HG02571 (cell line): ENCODE results near the gene PRSS56.
"Not testable (repeated sequence)": the region's sequence is repeated elsewhere in the genome, so short reads cannot be mapped to it uniquely, and the experiment has no call there.

Experiments
- ATAC-seq: cut with Tn5 transposase; IDR thresholded peaks from one replicate; pipeline ENCODE4 v1.9.1; 2021; ENCODE audit warnings: mild to moderate bottlenecking, moderate library complexity; ENCODE audit not compliant: unreplicated experiment

The PRSS56 gene

DNA sequence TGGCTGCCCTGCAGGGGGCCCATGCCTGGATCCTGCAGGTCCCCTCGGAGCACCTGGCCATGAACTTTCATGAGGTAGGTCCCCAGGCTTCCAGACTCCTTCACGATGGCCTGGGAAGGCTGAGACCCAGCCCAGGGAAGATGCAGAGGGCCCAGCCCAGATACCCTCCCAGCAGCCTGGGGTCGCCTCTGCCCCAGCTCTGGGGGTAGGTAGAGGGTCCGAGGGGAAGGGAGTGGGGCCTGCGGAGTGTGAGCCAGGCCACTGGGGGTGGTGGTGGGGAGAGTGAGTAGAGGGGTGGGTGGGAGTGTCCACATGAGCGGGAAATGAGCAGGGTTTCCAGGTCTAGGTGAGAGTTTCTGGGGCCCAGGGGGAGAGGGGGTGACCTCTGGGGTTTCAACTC is 4.6 kb downstream of the PRSS56 start:
- ATAC-seq, result no peak

DNA sequence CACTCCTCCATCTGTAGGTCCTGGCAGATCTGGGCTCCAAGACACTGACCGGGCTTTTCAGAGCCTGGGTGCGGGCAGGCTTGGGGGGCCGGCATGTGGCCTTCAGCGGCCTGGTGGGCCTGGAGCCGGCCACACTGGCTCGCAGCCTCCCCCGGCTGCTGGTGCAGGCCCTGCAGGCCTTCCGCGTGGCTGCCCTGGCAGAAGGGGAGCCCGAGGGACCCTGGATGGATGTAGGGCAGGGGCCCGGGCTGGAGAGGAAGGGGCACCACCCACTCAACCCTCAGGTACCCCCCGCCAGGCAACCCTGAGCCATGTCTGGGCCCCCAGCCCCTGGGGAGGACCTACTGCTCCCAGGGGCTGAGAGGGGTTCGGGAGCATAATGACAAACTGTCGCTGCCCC is 5.0 kb downstream of the PRSS56 start:
- ATAC-seq, result no peak

DNA sequence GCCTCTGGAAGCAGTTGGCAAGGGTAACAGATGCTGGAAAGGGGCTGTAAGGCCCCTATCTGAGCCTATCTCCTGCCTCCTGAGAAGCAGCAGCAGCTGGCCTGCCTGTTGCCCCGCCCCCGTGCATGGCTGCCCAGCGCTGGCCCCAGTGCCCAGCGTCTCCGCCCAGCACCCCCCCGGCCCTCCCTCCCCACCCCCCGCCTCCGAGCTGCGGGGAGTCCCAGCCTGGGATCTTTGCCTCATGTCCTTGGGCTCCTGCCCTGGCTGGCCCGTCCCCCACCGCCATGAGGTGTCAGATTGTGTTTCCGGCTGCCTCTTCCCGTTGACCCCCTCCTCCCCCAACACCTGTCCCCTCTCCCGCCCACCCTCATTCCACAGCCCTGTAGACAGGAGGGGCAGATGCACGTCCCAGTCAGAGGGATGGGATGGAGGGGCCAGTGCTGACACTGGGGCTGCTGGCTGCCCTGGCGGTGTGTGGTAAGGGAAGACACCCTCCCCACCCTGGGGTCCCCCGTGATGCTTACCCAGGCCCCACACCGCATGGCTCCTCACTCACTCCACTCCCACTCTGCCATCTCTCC is 5.7 kb downstream of the PRSS56 start, which contains the start of gene CHRND:
Gene CHRND (plus strand): TSS at position 370 of the 581 bp plus-strand sequence. CDS start 56 bp downstream, at position 426.
- ATAC-seq, result no peak

DNA sequence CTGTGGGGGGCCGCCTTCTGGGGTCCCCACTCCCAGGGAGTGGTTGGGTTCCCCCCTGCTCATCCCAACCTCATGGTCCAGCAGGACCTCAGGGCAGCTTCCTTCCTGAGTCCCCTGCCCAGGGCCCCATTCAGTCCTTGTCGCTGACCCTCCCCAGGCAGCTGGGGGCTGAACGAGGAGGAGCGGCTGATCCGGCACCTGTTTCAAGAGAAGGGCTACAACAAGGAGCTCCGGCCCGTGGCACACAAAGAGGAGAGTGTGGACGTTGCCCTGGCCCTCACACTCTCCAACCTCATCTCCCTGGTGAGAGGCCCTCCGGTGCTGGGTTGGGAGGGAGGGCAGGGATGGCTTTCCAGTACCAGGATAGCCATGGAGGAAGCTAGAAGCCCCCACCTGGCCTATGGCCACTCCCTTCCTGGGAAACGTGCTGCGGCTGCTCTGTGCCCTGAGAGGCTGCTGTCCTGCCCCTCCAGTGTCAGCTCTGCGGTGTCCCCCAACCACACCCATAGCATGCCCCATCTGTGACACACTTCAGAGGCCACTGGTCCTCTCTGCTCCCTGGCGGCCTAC is 6.3 kb downstream of the PRSS56 start:
- no peak for ATAC-seq

DNA sequence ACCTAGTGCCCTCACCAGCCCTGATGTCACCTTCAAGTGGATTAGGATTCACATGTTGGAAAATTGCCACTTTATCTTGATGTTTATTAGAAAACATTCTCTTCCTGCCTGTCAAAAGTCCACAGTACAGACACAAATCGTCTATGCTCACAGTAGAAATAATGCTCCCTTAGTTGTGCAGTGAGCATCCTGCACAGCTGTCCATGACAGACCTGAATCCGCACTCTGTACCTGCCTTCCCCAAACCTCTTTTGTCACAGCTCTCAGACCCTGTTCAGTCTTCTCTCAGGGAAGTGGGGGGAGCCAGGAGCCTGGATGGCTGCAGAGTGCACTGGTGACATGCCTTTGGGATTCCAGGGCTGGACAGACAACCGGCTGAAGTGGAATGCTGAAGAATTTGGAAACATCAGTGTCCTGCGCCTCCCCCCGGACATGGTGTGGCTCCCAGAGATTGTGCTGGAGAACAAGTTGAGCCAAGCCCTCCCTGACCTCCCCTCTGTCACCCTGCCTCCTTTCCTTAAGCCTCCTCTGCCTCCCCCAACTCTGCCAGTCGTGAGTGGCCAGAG is 7.8 kb downstream of the PRSS56 start:
- no peak for ATAC-seq

DNA sequence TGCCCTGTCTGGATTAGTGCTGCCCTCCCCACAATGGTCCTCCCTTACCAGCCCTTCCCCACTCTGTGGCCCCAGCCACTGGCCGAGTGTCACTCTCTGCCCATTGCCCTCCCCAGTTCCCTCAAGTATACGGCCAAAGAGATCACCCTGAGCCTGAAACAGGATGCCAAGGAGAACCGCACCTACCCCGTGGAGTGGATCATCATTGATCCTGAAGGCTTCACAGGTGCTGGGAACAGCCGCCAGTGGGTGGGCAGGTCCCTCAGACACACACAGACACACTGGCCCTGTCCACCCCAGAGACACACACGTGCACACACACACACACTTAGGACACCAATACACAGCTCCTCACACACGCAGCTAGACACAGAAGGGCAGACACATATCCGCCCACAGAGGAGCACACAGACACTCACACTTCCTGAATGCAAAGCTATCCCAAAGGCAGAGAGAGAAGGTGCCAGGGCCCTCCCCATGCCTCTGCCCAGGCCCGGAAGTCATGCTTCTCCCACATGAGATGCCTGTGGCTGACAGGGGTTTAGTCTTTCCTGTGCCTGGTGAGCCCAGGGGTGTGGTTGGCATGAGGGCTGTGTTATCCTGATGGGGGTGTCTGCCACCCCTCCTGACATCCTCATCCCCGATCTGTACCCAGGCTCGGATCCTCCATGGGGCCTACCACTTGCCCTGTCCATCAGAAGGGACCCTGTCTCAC is 8.7 kb downstream of the PRSS56 start:
- no peak for ATAC-seq

DNA sequence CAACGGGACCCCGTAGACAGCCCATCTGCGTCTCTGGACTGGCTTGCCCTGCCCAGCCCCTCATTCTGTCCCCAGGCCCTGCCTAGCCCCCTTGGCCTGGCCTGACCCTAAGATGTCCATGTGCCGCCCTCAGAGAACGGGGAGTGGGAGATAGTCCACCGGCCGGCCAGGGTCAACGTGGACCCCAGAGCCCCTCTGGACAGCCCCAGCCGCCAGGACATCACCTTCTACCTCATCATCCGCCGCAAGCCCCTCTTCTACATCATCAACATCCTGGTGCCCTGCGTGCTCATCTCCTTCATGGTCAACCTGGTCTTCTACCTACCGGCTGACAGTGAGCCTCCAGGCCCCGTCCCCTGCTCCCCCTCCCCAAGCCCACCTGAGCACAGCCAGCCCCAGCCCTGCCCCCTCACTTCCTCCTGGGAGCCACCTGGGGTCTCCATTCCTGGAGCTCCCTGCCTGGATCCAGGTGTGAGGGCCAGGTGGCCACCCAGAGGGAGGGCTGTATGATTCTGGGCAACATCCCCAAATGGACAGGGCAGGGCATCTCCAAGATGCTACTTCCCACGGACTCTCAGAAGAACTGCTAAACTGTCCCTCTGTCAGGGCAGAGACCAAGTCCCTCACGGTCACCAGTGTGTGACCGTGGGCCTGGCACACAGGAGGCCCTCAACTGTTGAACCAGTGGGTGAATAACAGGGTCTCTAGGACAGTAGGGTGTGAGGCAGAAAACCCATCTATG is 9.8 kb downstream of the PRSS56 start:
- no peak for ATAC-seq

DNA sequence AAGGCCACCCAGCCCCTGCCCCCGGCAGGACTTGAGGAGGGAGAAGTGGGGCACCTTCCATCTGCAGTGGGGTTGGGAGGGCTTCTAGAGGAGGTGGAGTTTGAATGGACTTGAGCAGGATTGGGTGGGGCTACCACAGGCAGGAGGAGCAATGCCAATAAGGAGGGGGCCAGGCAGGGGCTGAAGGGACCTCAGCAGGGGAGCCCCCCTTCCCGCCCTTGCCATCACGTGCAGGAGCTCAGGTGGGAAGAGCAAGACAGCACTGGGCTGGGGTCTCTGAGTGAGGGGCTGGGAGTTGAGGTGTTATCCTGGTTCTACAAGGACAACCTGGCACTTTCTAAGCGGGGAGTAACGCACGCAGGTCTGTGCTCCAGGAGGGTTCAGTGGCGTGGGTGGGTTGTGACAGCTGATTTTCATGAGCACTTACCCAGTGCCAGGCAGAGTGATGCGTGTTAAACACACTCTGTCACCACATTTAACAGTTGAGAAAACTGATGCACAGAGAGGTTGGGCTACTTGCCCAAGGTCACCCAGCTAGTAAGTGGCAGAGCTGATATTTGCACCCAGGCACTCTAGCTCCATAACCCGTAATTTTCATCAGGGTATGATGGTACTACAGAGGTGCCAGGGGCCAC is 10.6 kb downstream of the PRSS56 start:
- no peak for ATAC-seq

DNA sequence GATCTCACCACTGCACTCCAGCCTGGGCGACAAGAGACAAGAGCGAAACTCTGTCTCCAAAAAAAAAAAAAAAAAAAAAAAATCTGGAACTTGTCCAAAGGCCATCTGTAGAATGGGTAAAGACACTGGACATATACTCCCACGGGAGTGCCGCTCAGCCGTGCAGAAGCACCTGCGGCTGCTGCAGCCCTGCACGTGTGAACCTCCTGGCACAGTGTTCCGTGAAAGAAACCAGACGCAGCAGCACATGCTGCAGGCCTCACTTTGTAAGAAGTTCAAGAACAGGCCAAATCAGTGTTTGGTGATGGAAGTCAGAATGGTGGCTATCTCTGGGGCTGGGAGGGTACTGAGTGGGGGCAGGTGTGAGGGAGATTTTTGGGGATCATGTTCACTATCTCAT is 12.2 kb downstream of the PRSS56 start:
- no peak for ATAC-seq

DNA sequence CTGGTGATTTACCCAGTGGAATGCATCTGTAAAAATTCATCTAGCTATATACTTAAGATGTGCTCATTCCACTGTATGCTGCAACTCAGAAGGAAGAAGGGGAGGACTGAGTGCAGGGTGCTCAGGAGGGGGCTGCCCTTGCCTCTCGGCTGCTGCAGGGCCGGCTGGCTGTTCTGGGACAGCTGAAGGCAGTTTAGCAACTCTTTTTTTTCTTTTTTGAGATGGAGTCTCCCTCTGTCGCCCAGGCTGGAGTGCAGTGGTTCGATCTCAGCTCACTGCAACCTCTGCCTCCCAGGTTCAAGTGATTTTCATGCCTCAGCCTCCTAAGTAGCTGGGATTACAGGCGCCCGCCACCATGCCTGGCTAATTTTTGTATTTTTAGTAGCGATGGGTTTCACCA is 12.6 kb downstream of the PRSS56 start:
- ATAC-seq, result not testable (repeated sequence)

DNA sequence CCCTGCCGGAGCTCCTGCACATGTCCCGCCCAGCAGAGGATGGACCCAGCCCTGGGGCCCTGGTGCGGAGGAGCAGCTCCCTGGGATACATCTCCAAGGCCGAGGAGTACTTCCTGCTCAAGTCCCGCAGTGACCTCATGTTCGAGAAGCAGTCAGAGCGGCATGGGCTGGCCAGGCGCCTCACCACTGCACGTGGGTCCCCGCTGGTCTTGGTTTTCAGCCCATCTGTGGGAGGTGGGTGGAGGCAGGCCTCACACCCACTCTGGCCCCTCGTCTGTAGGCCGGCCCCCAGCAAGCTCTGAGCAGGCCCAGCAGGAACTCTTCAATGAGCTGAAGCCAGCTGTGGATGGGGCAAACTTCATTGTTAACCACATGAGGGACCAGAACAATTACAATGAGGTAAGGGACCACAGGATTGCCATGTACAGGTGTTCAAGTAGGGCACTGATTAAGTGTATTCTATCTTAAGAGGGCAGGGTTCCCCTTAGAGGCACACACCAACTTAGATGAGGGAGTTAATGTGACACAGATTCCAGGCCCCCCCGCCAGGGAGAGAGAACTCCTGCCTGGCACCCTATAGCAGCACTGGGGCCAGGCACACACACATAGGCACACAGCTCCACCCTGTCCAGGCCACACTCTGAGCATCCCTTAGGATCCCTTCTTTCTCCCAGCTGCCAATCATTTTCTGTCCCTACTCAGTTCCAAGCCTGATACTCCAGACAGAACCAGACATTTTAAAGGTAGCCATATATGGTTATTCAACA is 13.9 kb downstream of the PRSS56 start:
- ATAC-seq, result no peak

DNA sequence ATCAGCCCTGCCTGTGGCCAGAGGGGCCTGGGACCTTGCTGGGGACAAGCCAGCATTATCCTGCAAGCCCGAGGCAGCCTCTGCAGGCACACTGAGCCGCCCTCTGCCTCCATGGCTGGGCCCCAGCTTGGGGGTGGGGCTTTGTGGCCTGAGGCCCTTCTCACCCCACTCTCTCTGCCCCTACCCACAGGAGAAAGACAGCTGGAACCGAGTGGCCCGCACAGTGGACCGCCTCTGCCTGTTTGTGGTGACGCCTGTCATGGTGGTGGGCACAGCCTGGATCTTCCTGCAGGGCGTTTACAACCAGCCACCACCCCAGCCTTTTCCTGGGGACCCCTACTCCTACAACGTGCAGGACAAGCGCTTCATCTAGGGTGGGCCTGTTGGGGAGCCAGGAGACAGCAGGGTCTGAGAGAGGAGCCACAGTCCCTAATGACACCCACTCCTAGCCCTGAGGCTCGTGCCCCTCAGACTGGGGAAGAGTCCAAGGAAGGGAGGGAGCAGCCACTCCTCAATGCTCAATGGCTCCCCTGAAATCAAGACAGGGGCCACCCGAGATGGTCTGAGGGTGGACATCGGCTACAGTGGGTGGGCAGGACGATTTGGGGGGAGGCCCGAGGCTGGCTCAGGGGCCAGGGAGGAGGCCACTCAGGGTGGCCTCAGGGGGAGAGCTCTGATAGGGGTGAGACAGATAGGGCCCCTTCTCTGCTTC is 14.9 kb downstream of the PRSS56 start:
- ATAC-seq, result no peak

DNA sequence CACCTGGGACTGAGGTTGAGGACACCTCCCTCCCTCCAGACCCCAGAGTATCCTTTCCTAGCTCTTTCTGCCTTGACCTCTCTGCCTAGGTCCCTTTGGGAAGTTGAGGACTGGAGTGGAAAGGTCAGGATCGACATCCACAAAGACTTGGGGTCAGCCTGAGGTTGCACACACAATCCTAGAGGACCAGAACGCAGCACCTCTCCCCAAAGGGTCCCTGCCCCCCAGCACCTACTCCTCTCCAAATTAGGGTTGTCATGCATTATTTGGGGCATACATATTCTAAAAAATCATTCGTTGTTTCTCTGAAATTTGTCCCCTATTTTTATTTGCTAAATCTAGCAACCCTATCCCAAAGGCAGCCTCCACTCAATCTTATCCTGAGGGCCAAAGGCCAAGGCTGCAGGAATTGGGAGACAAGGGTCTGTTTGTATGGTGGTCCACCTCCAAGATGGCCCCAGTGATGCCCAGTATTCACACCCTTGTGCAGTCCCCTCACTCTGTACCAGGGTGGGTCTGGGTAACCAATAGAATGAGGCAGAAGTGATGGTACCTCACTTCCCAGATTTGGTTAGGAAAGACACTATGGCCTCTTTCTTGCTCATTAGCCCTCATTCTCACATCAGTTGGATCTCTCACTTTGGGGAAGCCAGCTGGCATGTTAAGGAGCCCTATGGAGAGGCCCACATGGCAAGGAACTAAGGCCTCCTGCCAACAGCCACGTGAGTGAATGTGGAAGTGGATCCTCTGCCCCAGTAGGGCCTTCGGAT is 15.8 kb downstream of the PRSS56 start:
- ATAC-seq, result no peak

DNA sequence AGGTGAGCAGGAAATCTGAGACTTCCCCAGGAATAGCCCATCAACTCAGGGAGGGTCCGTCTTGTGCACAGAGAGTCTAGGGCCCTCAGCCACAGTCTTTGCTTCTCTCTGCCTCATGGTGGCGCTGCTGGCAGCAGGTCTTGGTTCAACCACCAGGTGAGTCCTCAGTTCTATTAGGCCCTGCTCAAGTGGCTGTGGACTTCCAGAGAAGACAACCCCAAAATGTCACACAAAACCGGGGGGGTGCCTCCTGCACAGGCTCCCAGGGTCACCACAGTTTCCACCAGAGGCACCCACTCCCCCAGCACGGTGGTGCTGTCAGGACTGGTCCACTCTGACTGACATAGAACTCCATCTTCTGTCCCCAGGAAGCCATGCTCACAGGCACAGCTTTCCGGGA is 16.9 kb downstream of the PRSS56 start:
- ATAC-seq, result no peak

DNA sequence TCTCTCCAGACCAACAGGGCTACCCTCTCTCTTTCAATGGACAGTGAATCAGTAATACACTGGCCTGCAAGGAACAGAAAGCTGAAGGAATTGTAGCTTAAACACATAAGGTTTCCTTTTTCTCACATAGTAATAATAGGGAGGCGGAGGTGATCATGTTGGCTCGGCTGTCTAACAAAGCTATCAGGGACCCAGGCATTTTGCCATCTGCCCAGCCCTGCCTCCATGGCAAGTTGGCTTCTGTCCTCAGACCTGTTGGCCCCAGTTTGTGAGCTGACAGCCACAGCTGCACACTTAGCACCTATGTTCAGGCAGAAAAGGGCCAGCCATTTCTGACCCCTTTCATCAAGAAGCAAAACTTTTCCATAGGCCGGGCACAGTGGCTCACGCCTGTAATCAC is 17.3 kb downstream of the PRSS56 start:
- no peak for ATAC-seq

DNA sequence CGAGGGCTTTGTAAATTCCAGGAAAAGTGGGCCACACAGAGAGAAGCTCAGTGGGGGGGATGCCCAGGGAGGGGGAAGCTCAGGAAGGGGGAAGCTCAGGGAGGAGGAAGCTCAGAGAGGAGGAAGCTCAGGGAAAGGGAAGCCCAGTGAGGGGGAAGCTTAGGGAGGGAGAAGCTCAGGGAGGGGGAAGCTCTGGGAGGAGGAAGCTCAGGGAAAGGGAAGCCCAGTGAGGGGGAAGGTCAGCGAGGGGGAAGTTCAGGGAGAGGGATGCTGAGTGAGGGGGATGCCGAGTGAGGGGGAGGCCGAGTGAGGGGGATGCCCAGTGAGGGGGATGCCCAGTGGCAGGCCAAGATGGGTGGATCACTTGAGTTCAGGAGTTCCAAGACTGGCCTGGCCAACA is 18.5 kb downstream of the PRSS56 start:
- no peak for ATAC-seq

DNA sequence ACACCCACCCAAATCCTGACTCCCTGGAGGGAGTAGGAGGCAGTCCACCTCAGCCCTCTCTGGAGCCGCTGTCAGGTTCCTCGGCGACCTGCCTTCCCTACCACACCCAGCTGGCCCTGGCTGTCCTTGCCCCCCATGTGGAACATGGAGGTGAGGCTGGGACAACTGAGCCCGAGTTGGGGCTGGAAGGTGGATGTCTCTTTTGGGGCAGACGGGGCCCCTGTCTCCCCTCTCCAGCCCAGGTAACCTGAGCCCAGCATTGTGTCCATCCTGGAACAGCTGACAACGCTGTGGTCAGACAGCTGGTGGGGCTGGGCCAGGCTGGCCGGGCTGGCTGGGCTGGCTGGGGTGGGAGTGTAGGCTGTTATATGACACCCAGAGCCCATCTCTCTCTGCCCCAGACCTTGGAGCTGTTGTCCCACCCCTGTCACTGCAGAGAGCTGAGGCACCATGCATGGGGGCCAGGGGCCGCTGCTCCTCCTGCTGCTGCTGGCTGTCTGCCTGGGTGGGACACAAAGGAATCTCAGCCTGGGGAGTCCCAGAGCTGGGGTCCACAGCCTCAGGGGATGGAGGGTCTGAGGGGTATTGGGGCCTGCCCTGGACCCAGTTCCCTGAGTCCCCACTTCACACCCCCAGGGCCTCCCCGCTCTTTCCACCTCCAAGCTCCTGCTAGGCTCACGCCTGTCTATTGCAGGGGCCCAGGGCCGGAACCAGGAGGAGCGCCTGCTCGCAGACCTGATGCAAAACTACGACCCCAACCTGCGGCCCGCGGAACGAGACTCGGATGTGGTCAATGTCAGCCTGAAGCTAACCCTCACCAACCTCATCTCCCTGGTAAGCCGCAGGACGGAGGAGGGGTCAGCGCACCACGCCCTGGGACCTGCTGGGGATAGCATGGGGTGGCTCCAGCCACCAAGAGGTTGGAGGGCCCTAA is 19.4 kb downstream of the PRSS56 start, which contains the start of gene CHRNG:
Gene CHRNG (plus strand): TSS at position 395 of the 934 bp plus-strand sequence. CDS start 56 bp downstream, at position 451.
- no peak for ATAC-seq
